Muscle of arm (tissue), 12 donors: ENCODE data around the gene SPAG5. TPM values are rescaled to one million over a fixed set of nuclear protein-coding genes. Genes with fewer than 3 reads are reported as not detected.
A peak's percentile ranks its signal among the peaks of the same experiment; 100 is the strongest.

Experiments
- DNase-seq: peaks from one replicate; pipeline ENCODE4 v3.0.0-alpha.2; 2013
- polyA plus RNA-seq, 12 donors: library from polyadenylated mRNA; unstranded; fragments of 120-200 nt; gene quantifications; one replicate each; pipeline ENCODE4 v1.2.1, GENCODE V29; 2013; ENCODE audit not compliant: insufficient read length in 12 of 12

Gene SPAG5
- polyA plus RNA-seq, 12 donors = 13.4 to 40.4 (median 20.9) TPM; not detected in 1

DNA sequence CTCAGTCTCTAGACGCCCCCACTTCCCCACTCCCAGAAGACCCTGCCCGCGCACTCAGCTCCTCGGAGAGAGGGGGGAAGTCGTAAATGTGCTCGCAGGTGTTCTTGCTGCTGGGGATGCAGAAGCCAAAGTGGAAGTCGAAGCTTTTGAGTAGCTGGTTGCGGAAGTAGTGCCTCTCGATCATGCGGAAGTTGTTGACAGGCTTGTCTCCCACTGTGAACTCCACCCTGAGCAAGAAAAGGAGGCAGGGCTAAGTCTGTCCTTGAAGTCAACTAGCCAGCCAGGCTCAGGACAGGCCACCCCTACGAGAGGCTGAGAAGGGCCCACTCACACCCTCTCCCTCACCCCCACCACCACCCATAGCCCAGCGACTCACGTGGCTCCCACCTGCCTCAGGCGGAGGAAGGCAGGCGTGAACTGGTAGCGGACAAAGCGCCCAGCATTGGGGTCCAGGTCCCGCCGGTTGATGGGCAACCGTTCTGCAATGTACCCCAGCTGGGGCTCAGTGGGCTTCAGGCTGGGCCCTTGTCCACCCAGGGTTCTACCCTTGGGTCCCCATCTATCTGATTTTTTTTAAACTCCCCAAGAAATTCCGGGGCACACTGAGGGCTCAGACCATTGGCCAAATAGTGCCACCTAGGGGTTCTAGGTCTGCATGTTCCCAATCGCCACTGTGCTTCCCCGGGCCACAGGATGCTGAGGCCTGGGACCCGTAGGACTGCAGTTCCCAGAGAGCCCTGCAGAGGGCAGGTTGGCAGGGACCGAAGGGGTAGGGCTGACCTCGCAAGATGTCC lies 51.0 kb downstream of the SPAG5 start:
- DNase-seq = peak; percentile 51

GRCh38 chr17:28547096-28547622 lies 51.7 kb downstream of the SPAG5 start:
- DNase-seq = no peak

- DNase-seq = no peak
Observed at GRCh38 chr17:28545787-28546415, 52.9 kb downstream of the SPAG5 start.

DNA sequence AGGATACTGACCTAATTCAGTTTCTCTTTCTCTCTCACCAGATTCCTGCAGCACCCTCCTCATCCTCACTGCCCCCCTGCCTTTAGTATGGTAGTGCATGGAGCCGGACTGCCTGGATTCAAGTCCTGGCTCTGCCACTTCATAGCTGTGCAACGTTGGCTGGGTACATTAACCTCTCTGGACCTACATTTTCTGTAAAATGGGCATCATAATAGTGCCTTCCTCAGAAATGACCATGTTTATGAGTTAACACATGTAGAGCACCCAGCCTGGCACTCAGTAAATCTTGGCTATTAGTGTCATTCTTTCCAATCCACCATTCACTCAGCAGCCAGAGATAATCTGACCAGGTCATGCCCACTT lies 53.7 kb downstream of the SPAG5 start:
- no peak for DNase-seq

GRCh38 chr17:28544402-28545140 lies 54.3 kb downstream of the SPAG5 start:
- DNase-seq = no peak

DNA sequence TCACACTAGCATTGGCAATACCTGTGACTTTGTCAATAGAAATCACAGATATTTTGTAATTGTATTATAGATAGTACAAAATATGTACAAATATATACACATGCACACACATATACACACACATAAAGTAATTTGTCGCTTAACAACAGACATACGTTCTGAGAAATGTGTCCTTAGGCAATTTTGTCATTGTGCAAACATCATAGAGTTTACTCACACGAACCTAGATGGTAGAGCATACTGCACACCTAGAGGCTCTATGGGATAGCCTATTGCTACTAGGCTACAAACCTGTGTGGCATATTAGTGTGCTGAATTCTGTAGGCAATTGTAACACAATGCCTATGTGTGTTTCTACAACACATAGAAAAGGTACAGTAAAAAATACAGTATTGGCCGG lies 57.4 kb downstream of the SPAG5 start:
- DNase-seq = no peak

DNA sequence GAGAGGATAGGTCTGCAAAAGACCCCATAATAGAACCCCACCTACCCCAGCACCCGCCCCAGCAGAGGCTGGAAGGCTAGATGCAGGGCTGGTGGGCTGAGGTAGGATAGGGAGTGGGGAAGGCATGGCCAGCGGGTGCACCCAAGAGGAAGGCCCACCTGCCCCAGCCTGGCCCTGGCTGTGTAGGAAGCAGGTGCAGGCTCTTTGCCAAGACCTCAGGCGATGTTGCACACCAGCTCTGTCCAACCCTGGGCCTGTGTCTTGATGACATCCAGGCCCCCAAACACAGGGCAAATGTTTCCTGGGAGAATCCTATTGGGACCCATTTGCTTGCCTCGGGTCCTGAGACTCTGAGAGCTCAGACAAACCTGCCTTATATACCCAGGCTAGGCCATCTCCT lies 58.6 kb downstream of the SPAG5 start:
- DNase-seq = no peak

GRCh38 chr17:28538296-28538895 lies 60.4 kb downstream of the SPAG5 start:
- no peak for DNase-seq

GRCh38 chr17:28537219-28537610 lies 61.6 kb downstream of the SPAG5 start:
- no peak for DNase-seq

DNA sequence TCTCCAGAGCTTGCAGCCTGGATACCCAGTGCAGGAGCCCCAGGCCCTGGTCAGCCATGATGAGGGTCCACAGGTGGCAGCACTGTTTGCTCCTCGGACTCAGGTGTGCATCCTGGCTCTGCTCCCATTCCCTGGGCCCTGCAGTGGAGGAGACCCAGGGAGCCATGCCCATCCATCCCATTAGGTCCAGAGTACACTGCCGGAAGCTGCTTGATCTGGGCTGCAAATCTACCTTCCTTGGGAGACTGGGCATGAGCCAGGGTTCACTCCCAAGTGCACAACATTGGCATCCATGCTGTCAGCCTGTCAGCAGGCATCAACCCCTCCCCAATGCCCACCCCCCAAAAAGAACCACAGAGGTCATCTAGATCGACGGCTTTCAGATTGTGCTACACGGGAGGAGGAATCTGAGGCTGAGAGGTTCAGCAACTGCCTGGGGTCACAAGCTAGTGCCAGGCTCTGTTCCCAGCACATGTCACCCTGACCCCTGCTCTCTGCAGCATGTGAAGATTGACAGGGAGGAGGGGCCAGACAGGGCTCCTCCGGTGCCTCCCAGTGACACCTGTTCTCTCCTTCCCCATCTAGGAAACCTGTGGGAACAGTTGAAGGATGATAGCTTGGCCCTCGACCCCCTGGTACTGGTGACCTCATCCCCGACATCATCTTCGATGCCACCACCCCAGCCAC lies 62.1 kb downstream of the SPAG5 start:
- DNase-seq = no peak

DNA sequence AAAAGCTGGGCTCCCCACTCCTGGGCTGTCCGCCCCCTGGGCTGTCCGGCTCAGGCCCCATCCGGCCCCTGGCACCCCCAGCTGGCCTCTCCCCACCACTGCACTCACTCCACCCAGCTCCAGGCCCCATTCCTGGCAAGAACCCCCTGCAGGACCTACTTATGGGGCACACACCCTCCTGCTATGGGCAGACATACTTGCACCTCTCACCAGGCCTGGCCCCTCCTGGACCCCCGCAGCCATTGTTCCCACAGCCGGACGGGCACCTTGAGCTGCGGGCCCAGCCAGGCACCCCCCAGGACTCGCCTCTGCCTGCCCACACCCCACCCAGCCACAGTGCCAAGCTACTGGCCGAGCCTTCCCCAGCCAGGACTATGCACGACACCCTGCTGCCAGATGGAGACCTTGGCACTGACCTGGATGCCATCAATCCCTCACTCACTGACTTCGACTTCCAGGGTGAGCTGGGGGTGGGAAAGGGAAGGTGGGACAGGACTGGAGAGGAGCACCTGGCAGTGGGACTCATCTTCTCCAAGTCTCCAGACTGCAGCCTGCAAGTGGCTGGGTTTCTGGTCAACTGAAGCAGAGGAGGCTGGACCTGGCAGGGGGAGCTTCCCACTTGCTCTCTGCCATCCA lies 64.0 kb downstream of the SPAG5 start:
- DNase-seq = no peak

- no peak for DNase-seq
Observed at GRCh38 chr17:28533091-28533807, 65.6 kb downstream of the SPAG5 start.

DNA sequence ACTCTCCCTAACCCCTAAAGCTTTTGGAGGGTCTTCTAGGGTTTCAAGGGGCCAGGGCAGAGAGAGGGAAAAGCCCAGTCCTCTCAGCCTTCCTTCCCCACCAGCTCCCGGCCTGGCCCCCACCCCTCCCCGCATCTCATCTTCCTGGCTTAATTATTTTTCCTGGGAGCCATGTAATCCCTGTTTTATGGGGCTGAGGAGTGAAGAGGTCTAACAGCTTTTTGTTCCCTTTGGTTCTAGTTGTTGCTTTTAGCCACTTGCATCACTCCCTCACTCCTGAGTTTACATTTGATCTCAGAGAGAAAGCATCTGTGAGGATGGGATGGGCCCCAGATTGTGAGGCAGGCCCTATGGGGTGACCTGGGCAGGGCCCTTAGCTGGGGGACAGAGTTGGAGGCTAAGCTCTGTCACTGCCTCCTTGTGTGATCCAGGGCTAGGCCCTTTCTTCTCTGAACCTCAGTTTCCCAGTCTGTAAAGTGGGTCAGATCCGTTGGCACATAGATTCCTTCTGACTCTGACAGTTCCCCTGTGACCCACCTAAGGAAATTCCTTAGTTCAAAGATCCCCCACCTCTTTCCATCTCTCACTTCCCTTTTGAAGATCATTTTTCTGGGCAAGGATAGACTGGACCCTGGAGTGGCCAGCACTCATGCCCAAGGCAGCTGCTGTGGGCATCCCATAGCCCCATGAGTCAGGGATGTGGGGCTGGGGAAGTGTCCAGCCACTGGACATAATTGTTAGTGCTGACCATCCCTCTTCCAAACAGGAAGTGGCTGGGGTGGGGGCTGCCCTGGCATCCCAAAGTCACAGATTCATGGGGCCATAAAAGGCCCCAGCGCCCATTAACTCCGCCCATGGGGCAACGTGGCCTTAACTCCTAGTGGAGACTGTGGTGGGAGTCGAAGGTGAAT lies 66.5 kb downstream of the SPAG5 start:
- no peak for DNase-seq

- DNase-seq = no peak
Observed at GRCh38 chr17:28530926-28531325, 67.9 kb downstream of the SPAG5 start.

GRCh38 chr17:28530250-28530649 lies 68.6 kb downstream of the SPAG5 start:
- DNase-seq = no peak

- no peak for DNase-seq
Observed at GRCh38 chr17:28529013-28529400, 69.8 kb downstream of the SPAG5 start.

GRCh38 chr17:28528327-28529012 lies 70.4 kb downstream of the SPAG5 start:
- DNase-seq = no peak

DNA sequence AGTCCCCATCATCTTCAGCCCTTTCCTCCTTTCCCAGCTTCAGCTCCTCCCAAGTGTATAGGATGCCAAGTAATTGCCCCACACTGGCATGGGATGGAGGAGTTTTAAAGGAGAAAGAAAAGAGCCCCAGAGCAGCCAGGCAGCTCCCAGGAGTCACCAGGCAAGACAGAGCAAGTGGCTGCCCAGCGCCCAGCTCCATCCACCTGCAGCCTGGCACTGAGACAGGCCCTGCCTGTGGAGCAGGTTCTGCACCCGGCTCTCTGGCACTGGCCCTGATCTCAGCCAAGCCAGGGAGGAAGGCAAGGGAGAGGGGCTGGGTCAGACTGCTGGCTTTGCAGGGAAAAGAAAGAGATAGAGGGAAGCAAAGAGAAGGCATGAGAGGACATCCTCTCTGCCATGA lies 71.0 kb downstream of the SPAG5 start:
- no peak for DNase-seq
